GM23338 (cell line): ENCODE measurements around the gene DNLZ. TPM values are rescaled to one million over a fixed set of nuclear protein-coding genes. Genes with fewer than 3 reads are reported as not detected.

Experiments used
- ATAC-seq: fragments of 200-7000 bp; cut with Tn5 transposase; 3 replicates; pipeline ENCODE4 v1.9.1; 2020
- DNase-seq: peaks from one replicate; pipeline ENCODE4 v3.0.0-alpha.2; 2015; ENCODE audit warnings: low spot score
- H2AFZ ChIP-seq: fragments of 200-600 bp; sonication (generic); 2 replicates; pipeline ENCODE4 v1.8.0; 2016; ENCODE audit warnings: antibody characterized with exemption, mild to moderate bottlenecking, moderate library complexity
- H3F3A ChIP-seq: fragments of 200-600 bp; sonication (generic); replicated peaks from 2 replicates; pipeline ENCODE4 v1.8.0; 2017; ENCODE audit warnings: antibody characterized with exemption, mixed run types, low read depth
- H3K27ac ChIP-seq: fragments of 200-600 bp; sonication (generic); 2 replicates; pipeline ENCODE4 v1.6.1; 2016; ENCODE audit warnings: low read depth
- H3K27me3 ChIP-seq: fragments of 200-600 bp; sonication (generic); 2 replicates; pipeline ENCODE4 v1.8.0; 2016; ENCODE audit warnings: mild to moderate bottlenecking, mixed run types, moderate library complexity; ENCODE audit not compliant: insufficient read depth
- H3K36me3 ChIP-seq: fragments of 200-600 bp; sonication (generic); 2 replicates; pipeline ENCODE4 v1.8.0; 2016; ENCODE audit warnings: mild to moderate bottlenecking; ENCODE audit not compliant: insufficient read depth
- H3K4me1 ChIP-seq: fragments of 200-600 bp; sonication (generic); 2 replicates; pipeline ENCODE4 v1.8.0; 2016; ENCODE audit warnings: mild to moderate bottlenecking, moderate library complexity; ENCODE audit not compliant: insufficient read depth
- H3K4me2 ChIP-seq: fragments of 200-600 bp; sonication (generic); 2 replicates; pipeline ENCODE4 v1.7.1; 2017; ENCODE audit warnings: mixed run types
- H3K4me3 ChIP-seq: fragments of 200-600 bp; sonication (generic); 2 replicates; pipeline ENCODE4 v1.6.1; 2016; ENCODE audit warnings: mixed run types
- H3K79me2 ChIP-seq: fragments of 200-600 bp; sonication (generic); replicated peaks from 2 replicates; pipeline ENCODE4 v1.8.0; 2017; ENCODE audit warnings: mild to moderate bottlenecking; ENCODE audit not compliant: insufficient read depth
- H3K9me2 ChIP-seq: fragments of 200-600 bp; sonication (generic); 2 replicates; pipeline ENCODE4 v1.8.0; 2017; ENCODE audit not compliant: insufficient read depth
- H4K20me1 ChIP-seq: fragments of 200-600 bp; sonication (generic); replicated peaks from 2 replicates; pipeline ENCODE4 v1.8.0; 2017; ENCODE audit warnings: mild to moderate bottlenecking; ENCODE audit not compliant: insufficient read depth
- H3K27ac Mint-ChIP-seq: 2 replicates; pipeline ENCODE4 v1.8.0; 2020; ENCODE audit warnings: inconsistent platforms, mild to moderate bottlenecking, moderate library complexity, mixed read lengths
- H3K27me3 Mint-ChIP-seq: 3 replicates; pipeline ENCODE4 v1.8.0; 2022; ENCODE audit warnings: low read depth, mild to moderate bottlenecking, moderate library complexity, mixed read lengths, inconsistent platforms; ENCODE audit not compliant: insufficient read depth, poor library complexity
- H3K36me3 Mint-ChIP-seq: 3 replicates; pipeline ENCODE4 v1.8.0; 2021; ENCODE audit warnings: low read depth, mild to moderate bottlenecking, inconsistent platforms, moderate library complexity, mixed read lengths
- H3K4me1 Mint-ChIP-seq: 3 replicates; pipeline ENCODE4 v1.8.0; 2020; ENCODE audit warnings: mild to moderate bottlenecking, inconsistent platforms, mixed read lengths
- H3K4me3 Mint-ChIP-seq: 3 replicates; pipeline ENCODE4 v1.8.0; 2021; ENCODE audit warnings: moderate library complexity, mild to moderate bottlenecking, inconsistent platforms, mixed read lengths
- H3K9me3 Mint-ChIP-seq: 3 replicates; pipeline ENCODE4 v1.8.0; 2020; ENCODE audit warnings: moderate library complexity, mild to moderate bottlenecking, inconsistent platforms, mixed read lengths
- CREB1 ChIP-seq: fragments of 250-450 bp; sonication (Bioruptor Pico); IDR thresholded peaks from 2 replicates; pipeline ENCODE4 v1.5.0; 2020; ENCODE audit warnings: low read depth, mild to moderate bottlenecking, moderate library complexity
- ETS1 ChIP-seq: IDR thresholded peaks from 2 replicates; pipeline ENCODE4 v1.6.1; 2016; ENCODE audit warnings: antibody characterized with exemption
- EZH2 ChIP-seq: fragments of 200-600 bp; sonication (generic); IDR thresholded peaks from one replicate; pipeline ENCODE4 v1.8.0; 2017; ENCODE audit warnings: antibody characterized with exemption, mild to moderate bottlenecking, low read depth; ENCODE audit not compliant: unreplicated experiment
- EZH2phosphoT487 ChIP-seq: fragments of 200-600 bp; sonication (generic); IDR thresholded peaks from one replicate; pipeline ENCODE4 v1.8.1; 2018; ENCODE audit warnings: antibody characterized with exemption; ENCODE audit not compliant: unreplicated experiment
- JUNB ChIP-seq: IDR thresholded peaks from one replicate; pipeline ENCODE4 v1.6.1; 2016; ENCODE audit warnings: antibody characterized with exemption; ENCODE audit not compliant: unreplicated experiment
- STAT1 ChIP-seq: IDR thresholded peaks from one replicate; pipeline ENCODE4 v1.6.1; 2016; ENCODE audit warnings: antibody characterized with exemption; ENCODE audit not compliant: unreplicated experiment
- ZNF331 ChIP-seq: fragments of 250-450 bp; sonication (Bioruptor Pico); IDR thresholded peaks from 2 replicates; pipeline ENCODE4 v1.5.0; 2020; ENCODE audit warnings: low read depth, mild to moderate bottlenecking, moderate library complexity
- ZNF462 ChIP-seq: fragments of 250-450 bp; sonication (Bioruptor Pico); IDR thresholded peaks from 2 replicates; pipeline ENCODE4 v1.5.0; 2020; ENCODE audit warnings: mild to moderate bottlenecking, moderate library complexity
- polyA plus RNA-seq: library from polyadenylated mRNA; unstranded; fragments of >200 nt; fragmentation: Nextera tagmentation; extraction: Ambion mirVana; gene quantifications from 2 replicates; pipeline ENCODE4 v1.2.1, GENCODE V29; 2016
- total RNA-seq: library from RNA; depleted of rRNA; stranded (reverse); fragments of >200 nt; shearing (Covaris generic); gene quantifications from 2 replicates; pipeline ENCODE4 v1.2.3, GENCODE V29; 2014

Gene DNLZ
- total and polyA plus RNA-seq, 2 experiments from 2014 or later = 33.4 to 53.9 TPM

GRCh38 chr9:136318111-136318775, 45.3 kb downstream of the DNLZ start (continued):
- no peak for TF ChIP-seq ZNF462 (CRISPR knock-in tag)
- TF ChIP-seq ETS1 = no peak
- no peak for TF ChIP-seq EZH2phosphoT487
- no peak for TF ChIP-seq ZNF331 (CRISPR knock-in tag)
- no peak for TF ChIP-seq JUNB
- no peak for TF ChIP-seq STAT1
- no peak for TF ChIP-seq CREB1 (CRISPR knock-in tag)

DNA sequence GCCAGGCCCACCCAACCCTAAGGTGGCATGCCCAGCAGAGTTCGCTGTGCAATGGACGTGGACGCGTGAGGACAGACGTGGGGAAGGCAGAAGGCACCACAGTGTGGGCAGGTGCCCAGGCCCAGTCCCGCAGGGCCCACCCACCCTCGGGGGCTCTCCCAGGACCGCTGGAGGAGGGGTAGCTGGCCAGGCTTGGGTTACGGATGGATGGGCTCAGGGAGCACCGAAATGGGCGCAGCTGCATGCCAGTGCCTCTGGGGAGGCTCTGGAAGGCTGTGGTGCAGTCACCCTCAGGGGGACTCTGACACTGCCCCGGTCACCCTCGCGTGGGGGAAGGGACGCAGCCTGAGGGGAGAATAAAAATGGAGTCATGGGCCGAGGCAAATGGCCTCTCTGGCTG, 45.8 kb downstream of the DNLZ start:
- Histone ChIP-seq H3K4me3 (no peak overlapping the region), H3K4me1 (no peaks in the 10 kb centered on the region), H3K27ac (no peak overlapping the region), H3F3A (no peaks in the 10 kb centered on the region), H2AFZ (no peak overlapping the region), H3K9me2 (no peaks in the 10 kb centered on the region), H4K20me1 (no peaks in the 10 kb centered on the region), H3K27me3 (no peaks in the 10 kb centered on the region), H3K4me2 (no peak overlapping the region), H3K36me3 (no peaks in the 10 kb centered on the region), H3K79me2 (no peaks in the 10 kb centered on the region)
- no peaks in the 10 kb centered on the region for H3K4me1 Mint-ChIP-seq
- peaks cover 13% of the 10 kb centered on the region for H3K27me3 Mint-ChIP-seq
- DNase-seq = no peak
- no peak for ATAC-seq
- no peak overlapping the region for H3K27ac Mint-ChIP-seq
- H3K4me3 Mint-ChIP-seq = no peak overlapping the region
- peaks cover 17% of the 10 kb centered on the region for H3K9me3 Mint-ChIP-seq
- H3K36me3 Mint-ChIP-seq = no peaks in the 10 kb centered on the region; the same call in 2 of the 3 replicates
- no peak for TF ChIP-seq STAT1
- no peak for TF ChIP-seq ETS1
- no peak for TF ChIP-seq CREB1 (CRISPR knock-in tag)
- TF ChIP-seq EZH2 = no peak
